ENCODE data around the gene SRRM4. TPM values are rescaled to one million over a fixed set of nuclear protein-coding genes. Genes with fewer than 3 reads are reported as not detected.

SRRM4 gene
- total and polyA plus RNA-seq, 2 experiments from 2014 or later: 0.21 to 0.46 TPM

- TF ChIP-seq CTCF (IDR thresholded peaks at IDR 0.05; ENCODE audit: low read depth, low read length): no peak
- Histone ChIP-seq H3K4me1 (ENCODE audit: low read depth) (peaks cover 8% of the 10 kb centered on the region), H3K4me3 (no peak overlapping the region), H3K36me3 (no peaks in the 10 kb centered on the region), H3K9me3 (ENCODE audit: low read depth) (no peaks in the 10 kb centered on the region), H3K27me3 (no peaks in the 10 kb centered on the region), H3K27ac (no peak overlapping the region)
- no peak for DNase-seq (ENCODE audit: low read depth in 1 of 2, low spot score in 1 of 2)
Observed at GRCh38 chr12:119157978-119158377, 176.6 kb downstream of the SRRM4 start.

GRCh38 chr12:119158402-119158801, 177.1 kb downstream of the SRRM4 start:
- TF ChIP-seq CTCF (IDR thresholded peaks at IDR 0.05; ENCODE audit: low read depth, low read length): no peak
- Histone ChIP-seq H3K36me3 (no peaks in the 10 kb centered on the region), H3K9me3 (ENCODE audit: low read depth) (no peaks in the 10 kb centered on the region), H3K27ac (no peak overlapping the region), H3K4me3 (no peak overlapping the region), H3K4me1 (ENCODE audit: low read depth) (peaks cover 5% of the 10 kb centered on the region), H3K27me3 (no peaks in the 10 kb centered on the region)
- DNase-seq (ENCODE audit: low read depth in 1 of 2, low spot score in 1 of 2): no peak

- no peaks in the 10 kb centered on the region for H3K27me3 ChIP-seq
- DNase-seq (ENCODE audit: low read depth in 1 of 2, low spot score in 1 of 2): no peak
- peaks cover 5% of the 10 kb centered on the region for H3K4me1 ChIP-seq (ENCODE audit: low read depth)
- no peak for TF ChIP-seq CTCF (IDR thresholded peaks at IDR 0.05; ENCODE audit: low read depth, low read length)
- H3K4me3 ChIP-seq: no peak overlapping the region
- H3K36me3 ChIP-seq: no peaks in the 10 kb centered on the region
- H3K27ac ChIP-seq: no peak overlapping the region
- no peaks in the 10 kb centered on the region for H3K9me3 ChIP-seq (ENCODE audit: low read depth)
Observed at GRCh38 chr12:119159844-119160243, 178.5 kb downstream of the SRRM4 start.

GRCh38 chr12:119167902-119168301, 186.6 kb downstream of the SRRM4 start:
- Histone ChIP-seq H3K36me3 (no peaks in the 10 kb centered on the region), H3K4me1 (ENCODE audit: low read depth) (peaks cover 5% of the 10 kb centered on the region), H3K27ac (no peak overlapping the region), H3K27me3 (no peaks in the 10 kb centered on the region), H3K4me3 (no peak overlapping the region), H3K9me3 (ENCODE audit: low read depth) (no peaks in the 10 kb centered on the region)
- TF ChIP-seq CTCF (IDR thresholded peaks at IDR 0.05; ENCODE audit: low read depth, low read length): no peak
- DNase-seq (ENCODE audit: low read depth in 1 of 2, low spot score in 1 of 2): no peak

- TF ChIP-seq CTCF (IDR thresholded peaks at IDR 0.05; ENCODE audit: low read depth, low read length): no peak
- Histone ChIP-seq H3K9me3 (ENCODE audit: low read depth) (no peaks in the 10 kb centered on the region), H3K27ac (no peak overlapping the region), H3K4me3 (no peak overlapping the region), H3K4me1 (ENCODE audit: low read depth) (peaks cover 5% of the 10 kb centered on the region), H3K36me3 (no peaks in the 10 kb centered on the region), H3K27me3 (no peaks in the 10 kb centered on the region)
- DNase-seq (ENCODE audit: low read depth in 1 of 2, low spot score in 1 of 2): no peak
Observed at GRCh38 chr12:119168721-119169120, 187.4 kb downstream of the SRRM4 start.

- Histone ChIP-seq H3K27ac (no peak overlapping the region), H3K27me3 (no peaks in the 10 kb centered on the region), H3K36me3 (no peaks in the 10 kb centered on the region), H3K4me3 (no peak overlapping the region), H3K4me1 (ENCODE audit: low read depth) (peaks cover 5% of the 10 kb centered on the region), H3K9me3 (ENCODE audit: low read depth) (no peaks in the 10 kb centered on the region)
- TF ChIP-seq CTCF (IDR thresholded peaks at IDR 0.05; ENCODE audit: low read depth, low read length): no peak
- DNase-seq (ENCODE audit: low read depth in 1 of 2, low spot score in 1 of 2): no peak
Observed at GRCh38 chr12:119169150-119169549, 187.8 kb downstream of the SRRM4 start.
